IPS-18c (cell line): Measurements from ENCODE around the gene PGK1.
"Not testable (repeated sequence)": the region's sequence is repeated elsewhere in the genome, so short reads cannot be mapped to it uniquely, and the experiment has no call there.

ENCODE experiments used
- H3K4me3 ChIP-seq: 2 replicates; pipeline ENCODE4 v1.7.0; 2013; ENCODE audit warnings: low read depth, mild to moderate bottlenecking, low read length, moderate library complexity; ENCODE audit not compliant: insufficient read depth
- H3K9me3 ChIP-seq: one replicate; pipeline ENCODE4 v1.6.1; 2013; ENCODE audit warnings: mild to moderate bottlenecking, low read length, moderate library complexity; ENCODE audit not compliant: control insufficient read depth, insufficient read depth

Gene PGK1

DNA sequence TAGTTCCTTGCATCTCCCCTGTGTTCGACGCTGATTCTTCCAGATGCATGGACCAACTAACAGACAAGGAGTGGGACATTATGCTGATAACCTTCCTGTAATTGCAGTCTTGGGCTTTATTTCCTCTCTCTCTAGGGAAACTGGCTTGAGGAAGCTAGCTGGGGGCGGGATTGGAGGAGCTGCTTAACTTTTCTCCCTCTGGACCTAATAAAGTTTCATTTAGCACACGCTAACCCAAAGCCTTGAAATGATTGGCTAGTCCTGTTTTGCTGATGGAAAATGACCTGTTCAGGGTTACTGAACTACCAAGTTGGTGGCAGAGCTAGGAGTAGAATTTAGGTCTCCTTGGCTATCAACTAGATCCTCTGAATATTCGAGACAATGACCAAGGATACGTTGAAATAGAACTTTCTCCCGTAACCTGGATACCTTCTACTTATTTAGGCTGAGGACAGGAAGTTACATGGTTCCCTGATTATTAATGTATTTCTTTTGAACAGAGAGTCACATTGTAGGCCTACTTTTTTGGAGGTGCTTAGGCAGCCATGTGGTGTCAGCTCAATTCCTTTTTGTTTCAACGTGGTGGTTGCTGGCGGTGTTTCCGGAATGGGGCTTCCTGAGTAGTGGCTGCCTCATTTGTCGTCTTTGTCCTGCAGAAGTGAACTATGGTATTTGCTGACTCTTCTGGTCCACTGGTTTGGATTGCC is 2.0 kb downstream of the PGK1 start:
- no peak overlapping the region for H3K4me3 ChIP-seq
- no peaks in the 10 kb centered on the region for H3K9me3 ChIP-seq

DNA sequence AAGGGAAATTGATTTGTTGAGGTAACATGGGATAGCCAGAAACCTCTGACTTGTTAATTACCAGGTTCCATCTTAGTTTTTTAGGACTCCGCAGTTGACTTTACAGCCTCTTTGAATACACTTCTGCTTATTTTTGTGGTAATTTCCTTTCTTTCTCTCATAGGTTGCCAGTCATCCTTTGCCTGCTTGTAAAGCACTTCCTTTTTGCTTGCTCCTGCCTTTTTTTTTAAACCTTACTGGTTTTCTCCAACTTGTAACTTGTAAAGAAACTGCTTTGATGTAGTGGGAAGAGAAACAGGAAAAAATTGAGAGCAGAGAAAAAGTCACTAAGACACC is 2.6 kb downstream of the PGK1 start:
- no peaks in the 10 kb centered on the region for H3K9me3 ChIP-seq
- no peak overlapping the region for H3K4me3 ChIP-seq

DNA sequence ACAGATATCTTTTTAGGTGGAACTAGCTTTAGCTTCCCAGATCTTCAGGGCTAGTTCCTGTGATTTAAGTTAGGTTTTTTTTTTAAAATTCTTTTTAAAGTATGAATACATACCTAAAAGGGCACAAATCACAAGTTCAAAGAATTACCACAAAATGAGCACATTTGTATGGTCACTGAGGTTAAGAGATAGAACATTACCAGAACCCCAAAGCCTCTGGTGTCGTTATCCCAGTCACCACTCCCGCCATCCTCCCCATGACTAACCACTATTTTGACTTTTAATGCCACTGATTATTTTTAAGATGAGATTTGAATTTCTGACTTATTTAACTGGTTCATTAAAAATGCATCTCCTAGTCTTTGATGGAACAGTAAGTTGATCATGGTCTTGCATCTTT is 5.4 kb downstream of the PGK1 start:
- peaks cover 2% of the 10 kb centered on the region for H3K9me3 ChIP-seq
- H3K4me3 ChIP-seq: no peak overlapping the region

DNA sequence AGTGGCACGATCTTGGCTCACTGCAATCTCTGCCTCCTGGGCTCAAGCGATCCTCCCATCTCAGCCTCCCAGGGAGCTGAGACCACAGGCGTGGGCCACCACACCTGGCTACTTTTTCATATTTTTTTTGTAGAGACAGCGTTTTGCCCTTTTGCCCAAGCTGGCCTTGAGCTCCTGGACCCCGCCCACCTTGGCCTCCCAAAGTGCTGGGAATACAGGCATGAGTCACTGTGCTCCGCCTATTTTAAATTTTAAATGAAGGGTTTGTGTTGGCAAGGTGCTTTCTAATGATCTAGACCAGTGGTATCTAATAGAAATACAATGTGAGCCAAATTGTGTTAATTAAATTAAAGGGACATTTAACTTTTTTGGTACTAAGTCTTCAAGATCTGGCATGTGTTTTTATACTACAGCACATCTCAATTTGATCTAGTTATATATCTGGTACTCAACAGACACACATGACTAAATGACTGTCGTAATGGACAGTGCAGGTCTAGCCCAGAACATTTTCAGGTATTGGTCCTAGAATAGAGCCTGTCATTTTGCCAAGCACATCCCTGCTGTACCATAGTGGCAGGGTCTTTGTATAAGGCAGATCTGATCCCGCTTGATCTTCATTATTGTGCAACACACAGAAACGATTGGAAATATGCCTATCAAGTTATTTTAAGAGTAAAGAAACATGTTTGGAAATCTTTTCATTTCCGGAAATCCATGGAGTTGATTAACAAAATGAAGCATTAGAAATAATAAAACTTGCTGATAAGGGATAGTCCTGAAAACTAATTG is 7.3 kb downstream of the PGK1 start:
- H3K4me3 ChIP-seq: no peak overlapping the region
- peaks cover 2% of the 10 kb centered on the region for H3K9me3 ChIP-seq

DNA sequence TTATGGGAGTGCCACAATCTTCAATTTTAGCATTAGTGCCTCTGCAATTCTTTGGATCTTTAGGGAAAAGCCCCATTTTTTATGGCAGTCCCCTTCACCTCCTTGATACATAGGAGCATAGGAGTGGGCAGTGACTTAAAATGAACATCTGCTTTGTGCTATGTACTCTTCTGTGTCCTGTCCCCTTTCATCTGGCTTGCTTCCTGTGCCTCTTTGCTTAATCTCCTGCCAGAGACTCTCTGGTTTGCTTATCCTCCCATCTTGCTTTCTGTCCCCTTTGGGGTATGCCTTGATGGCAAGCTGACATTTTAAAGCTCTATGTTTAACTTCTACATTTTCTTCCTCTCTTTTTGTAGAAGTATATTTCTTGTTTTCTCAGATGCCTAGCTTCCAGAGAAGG is 12.3 kb downstream of the PGK1 start:
- Histone ChIP-seq H3K4me3 (no peak overlapping the region), H3K9me3 (peaks cover 2% of the 10 kb centered on the region)

DNA sequence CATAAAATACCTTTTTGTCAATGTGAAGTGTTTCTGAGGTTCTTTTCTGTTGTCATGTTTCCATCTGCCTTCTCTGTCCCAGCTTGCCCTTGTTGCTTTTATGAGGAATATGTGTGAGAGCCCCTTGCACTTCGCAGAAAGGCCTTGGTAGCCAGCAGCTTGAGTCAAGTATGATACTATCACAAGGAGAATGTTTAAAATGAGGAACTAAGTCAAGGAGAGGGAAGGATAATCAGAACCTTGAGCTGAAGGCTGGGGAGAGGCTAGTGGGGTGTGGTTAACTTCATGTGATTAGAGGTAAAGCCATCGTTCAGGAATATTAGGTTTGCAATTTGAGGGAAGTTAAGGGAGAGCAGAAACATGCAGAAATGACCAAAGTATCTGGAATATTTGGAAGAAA is 12.7 kb downstream of the PGK1 start:
- Histone ChIP-seq H3K4me3 (no peak overlapping the region), H3K9me3 (peaks cover 2% of the 10 kb centered on the region)

DNA sequence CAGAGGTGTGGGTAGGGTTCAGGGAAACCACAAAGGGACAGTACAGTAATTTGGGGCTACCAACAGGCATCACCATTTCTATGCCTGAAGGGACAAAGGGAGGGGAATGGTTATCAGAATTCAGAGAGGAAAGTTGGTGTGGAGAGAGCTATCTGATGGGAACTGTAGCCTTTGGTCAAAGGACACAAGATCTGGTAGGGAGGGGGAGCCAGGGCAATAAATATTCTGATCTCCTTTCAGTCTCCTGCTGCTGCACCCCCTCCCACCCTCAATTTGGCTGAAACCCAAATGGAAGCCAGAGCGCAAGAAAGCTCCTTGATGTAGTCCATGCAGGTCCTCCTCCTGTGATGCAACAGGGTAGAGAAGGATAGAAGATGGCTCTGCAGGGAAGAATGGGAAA is 14.6 kb downstream of the PGK1 start:
- no peak overlapping the region for H3K4me3 ChIP-seq
- H3K9me3 ChIP-seq: no peaks in the 10 kb centered on the region

DNA sequence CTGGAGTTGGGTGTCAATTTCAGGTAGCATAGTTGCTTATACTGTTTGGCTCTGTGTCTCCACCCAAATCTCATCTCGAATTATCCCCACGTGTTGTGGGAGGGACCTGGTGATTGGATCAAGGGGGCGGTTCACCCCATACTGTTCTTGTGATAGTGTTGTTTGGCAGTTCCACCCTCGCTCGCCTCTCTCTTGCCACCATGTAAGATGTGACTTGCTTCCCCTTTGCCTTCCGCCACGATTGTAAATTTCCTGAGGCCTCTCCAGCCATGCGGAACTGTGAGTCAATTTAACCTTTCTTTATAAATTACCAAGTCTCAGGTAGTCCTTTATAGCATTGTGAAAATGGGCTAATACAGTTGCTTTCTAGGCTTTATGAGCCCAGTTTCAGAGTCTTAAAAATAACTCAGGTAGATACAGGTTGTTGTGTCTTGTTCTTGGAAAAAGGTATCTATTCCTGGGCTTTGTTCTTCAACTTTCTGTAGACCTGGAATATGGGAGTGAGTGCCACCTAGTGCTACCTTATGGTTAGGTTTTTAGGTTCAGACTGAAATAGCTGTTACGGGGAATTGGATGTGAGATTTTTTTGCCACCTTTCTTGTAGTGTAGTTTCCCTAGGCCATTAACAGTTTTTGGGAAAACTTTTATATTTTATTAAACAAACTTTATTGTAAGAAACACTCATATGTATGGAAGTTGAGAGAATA is 15.6 kb downstream of the PGK1 start:
- Histone ChIP-seq H3K4me3 (no peak overlapping the region), H3K9me3 (no peaks in the 10 kb centered on the region)

DNA sequence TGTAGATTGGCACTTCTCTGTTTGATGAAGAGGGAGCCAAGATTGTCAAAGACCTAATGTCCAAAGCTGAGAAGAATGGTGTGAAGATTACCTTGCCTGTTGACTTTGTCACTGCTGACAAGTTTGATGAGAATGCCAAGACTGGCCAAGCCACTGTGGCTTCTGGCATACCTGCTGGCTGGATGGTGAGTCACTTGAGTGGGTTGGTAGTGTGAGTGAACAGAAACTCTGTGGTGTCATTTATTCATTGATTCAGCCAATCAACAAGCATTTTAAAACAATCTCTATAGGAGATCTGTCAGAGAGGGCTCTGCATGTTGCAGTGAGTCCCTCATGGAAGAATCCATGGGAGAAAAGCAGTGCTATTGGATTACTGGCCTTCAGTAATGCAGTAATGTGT is 19.1 kb downstream of the PGK1 start:
- no peaks in the 10 kb centered on the region for H3K9me3 ChIP-seq

DNA sequence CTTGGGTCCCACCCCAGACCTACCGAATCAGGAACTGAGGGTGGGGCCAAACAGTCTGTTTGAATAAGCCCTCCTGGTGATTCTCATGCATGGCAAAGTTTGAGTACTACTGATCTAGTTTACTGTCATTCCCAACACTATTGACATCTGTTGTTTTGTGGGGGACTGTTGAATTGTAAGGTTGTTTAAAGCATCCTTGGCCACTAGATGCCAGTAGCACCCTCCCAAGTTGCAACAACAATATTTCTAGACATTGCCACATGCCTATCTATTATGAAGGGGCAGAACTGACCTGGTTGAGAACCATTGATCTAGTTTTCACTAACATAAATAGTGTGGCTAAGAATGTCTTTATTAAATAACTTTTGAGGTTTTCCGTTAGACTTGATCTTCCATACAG is 20.3 kb downstream of the PGK1 start:
- Histone ChIP-seq H3K9me3 (no peaks in the 10 kb centered on the region), H3K4me3 (no peak overlapping the region)

More for the DNA sequence above, 19.1 kb downstream of the PGK1 start:
- no peak overlapping the region for H3K4me3 ChIP-seq

DNA sequence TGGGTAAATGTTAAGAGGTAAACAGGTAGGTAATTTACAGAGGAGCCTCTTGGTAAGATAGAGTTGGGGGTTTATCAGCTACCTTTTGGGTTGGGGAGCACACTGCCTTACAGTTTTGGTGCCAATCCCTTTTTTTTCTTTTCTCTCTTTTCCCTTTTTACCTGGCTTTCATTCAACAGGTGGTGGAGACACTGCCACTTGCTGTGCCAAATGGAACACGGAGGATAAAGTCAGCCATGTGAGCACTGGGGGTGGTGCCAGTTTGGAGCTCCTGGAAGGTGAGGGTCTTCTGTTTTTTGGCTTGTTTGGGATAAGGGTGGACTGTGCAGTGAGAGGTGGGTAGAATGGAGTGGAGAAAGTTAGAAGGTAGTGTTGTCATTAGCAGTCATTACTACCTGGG is 21.1 kb downstream of the PGK1 start:
- Histone ChIP-seq H3K4me3 (no peak overlapping the region), H3K9me3 (no peaks in the 10 kb centered on the region)

DNA sequence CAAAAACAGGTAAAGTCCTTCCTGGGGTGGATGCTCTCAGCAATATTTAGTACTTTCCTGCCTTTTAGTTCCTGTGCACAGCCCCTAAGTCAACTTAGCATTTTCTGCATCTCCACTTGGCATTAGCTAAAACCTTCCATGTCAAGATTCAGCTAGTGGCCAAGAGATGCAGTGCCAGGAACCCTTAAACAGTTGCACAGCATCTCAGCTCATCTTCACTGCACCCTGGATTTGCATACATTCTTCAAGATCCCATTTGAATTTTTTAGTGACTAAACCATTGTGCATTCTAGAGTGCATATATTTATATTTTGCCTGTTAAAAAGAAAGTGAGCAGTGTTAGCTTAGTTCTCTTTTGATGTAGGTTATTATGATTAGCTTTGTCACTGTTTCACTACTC is 21.7 kb downstream of the PGK1 start:
- H3K4me3 ChIP-seq, H3K9me3 ChIP-seq: not testable (repeated sequence)

DNA sequence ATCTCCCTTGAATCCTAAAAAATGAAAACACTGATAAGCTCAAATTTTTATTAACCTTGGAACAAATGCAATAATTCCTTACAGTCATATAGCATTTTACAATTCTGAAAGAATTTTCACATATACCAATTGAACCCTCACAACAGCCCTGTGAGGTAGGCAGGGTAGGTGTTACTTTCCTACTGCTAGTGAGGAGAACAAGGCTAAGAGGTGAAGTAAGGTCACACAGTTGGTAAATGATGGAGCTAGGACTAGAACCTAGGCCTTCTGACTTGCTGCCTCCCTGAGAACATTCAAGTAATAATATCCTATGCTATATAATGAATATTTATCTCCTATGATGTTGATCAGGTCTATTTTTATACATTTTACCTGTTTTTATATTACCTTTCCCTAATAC is 25.7 kb downstream of the PGK1 start:
- H3K4me3 ChIP-seq: no peak overlapping the region

DNA sequence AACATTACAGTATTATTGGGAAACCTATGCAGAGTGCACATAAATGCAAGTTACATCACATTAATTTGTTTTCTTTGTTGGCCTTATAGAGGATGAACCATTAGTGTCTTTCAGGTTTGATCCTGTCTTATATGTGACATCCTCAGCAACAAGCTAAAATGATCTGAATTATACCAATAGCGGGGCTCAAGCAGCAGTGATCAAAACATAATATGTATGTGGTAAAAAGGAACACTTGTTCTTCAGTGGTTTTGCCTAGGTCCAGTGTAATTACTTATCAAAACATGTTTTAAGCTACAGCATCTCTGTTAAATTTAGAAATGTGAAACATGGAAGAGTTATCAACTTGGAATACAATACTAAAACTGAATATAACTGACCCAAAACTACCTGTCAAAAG is 26.3 kb downstream of the PGK1 start:
- no peak overlapping the region for H3K4me3 ChIP-seq
- no peaks in the 10 kb centered on the region for H3K9me3 ChIP-seq

More for the DNA sequence above, 25.7 kb downstream of the PGK1 start:
- no peaks in the 10 kb centered on the region for H3K9me3 ChIP-seq

DNA sequence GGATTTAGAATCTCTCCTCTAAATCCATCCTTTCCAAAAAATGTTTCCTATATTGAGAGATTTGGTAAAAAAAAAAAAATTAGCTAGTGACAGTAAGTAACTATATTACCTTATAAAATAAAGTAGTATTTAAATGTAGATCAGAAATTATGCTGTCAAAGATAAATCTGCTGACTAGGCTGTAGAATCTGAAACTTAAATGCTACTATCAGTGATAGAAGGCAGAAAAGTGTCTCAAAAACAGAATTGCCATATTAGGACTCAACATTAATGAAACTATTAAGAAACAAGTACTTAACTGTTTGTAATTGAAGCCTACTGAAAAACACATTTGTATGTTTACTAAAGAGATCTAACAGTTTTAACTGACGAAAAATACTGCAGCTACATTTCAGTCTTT is 27.1 kb downstream of the PGK1 start:
- Histone ChIP-seq H3K4me3 (no peak overlapping the region), H3K9me3 (no peaks in the 10 kb centered on the region)

DNA sequence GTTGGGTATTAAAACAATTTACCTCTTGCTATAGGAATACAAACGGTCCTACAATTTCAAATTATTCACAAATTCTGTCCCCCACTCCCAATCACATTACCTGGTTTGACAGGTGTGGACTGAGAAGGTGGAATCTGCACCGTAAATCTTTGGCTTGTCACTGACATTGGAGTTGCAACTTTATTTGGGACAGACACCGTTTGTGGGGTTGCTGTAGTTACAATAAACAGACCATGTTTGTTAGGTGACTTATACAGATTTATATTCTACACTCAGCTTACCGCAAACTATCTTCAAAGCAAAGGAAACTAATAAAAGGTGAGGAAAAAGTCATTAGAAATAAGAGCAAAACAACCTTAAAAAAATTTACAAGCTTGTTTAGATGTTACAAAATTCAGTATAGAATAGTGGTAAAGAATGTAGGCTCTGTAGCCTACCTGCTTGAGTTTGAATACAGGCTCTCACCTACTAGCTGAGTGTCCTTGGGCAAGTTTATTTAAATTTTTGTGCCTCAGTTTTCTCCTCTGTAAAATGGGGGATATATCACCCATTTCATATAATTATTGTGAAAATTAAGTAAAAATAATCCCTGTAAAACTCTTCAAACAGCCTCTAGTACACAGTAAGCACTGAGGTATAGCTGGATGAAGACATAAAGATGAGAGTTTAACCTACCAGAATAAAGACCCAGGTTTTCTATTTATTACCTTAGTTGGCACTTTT is 29.4 kb downstream of the PGK1 start:
- no peaks in the 10 kb centered on the region for H3K9me3 ChIP-seq
- no peak overlapping the region for H3K4me3 ChIP-seq

DNA sequence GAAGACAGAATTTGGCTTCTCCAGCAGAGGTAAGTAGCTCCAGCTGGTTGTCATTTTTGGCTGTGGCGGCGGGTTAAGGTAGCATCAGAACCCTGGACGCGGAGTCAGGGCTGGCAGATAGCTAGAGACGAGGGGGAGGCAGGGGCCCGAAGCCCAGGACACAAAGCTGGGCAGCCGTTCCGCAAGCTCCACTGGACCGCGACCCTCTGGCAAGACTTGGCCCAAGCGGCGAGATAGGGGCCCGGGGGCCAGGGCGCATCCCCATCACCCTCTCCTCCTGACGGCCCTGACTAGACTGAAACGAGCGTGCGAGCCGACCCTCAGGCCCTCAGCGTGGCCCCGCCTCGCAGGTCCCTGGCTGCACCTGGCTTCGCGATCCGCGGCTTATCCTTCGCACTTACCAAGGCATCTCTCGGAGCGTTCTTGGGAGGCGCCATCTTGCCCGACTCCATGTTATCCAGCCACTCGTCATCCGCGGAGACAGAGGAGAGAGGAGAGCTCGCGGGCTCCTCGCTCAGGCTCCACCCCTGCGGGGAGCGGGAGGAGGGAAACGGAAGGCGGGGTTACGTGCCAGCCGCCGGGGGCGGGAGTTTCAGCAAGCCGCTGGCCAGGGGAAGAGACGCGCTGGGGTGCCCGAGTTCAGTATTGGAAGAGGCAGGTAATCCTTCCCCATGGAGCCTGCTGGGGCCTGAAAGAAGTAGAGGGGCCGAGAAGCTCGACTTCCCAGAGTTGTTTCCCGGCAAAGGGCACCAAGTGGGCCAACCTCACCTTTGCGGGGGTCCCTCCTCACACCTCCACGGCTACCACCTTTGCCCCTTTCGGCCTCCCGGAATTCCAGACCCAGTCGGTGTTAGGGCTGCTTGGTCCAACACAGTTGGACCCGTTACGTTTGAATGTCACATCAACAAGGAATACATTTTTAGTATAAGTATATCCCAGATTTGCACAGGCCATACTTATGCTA is 35.4 kb downstream of the PGK1 start, which contains the start of gene TAF9B:
Gene TAF9B, minus strand, starts transcription at position 491 of the 964 bp plus-strand sequence. Its CDS starts 39 bp downstream, at position 452.
- Histone ChIP-seq H3K9me3 (peaks cover 2% of the 10 kb centered on the region), H3K4me3 (peak within 1 kb of the TSS; percentile 83)
